Ectodermal cell (in vitro differentiated cells): Measurements from ENCODE around the gene NUFIP2. TPM values are rescaled to one million over a fixed set of nuclear protein-coding genes. Genes with fewer than 3 reads are reported as not detected.
"Not testable (repeated sequence)": the region's sequence is repeated elsewhere in the genome, so short reads cannot be mapped to it uniquely, and the experiment has no call there.

ENCODE experiments used
- H3K27ac ChIP-seq: 2 replicates; pipeline ENCODE4 v1.7.0; 2013; ENCODE audit warnings: mild to moderate bottlenecking, low read depth, low read length; ENCODE audit not compliant: insufficient read depth, poor library complexity, severe bottlenecking
- H3K27me3 ChIP-seq: 2 replicates; pipeline ENCODE4 v1.7.0; 2013; ENCODE audit warnings: mild to moderate bottlenecking, low read length; ENCODE audit not compliant: insufficient read depth, control insufficient read depth, poor library complexity, severe bottlenecking
- H3K36me3 ChIP-seq: one replicate; pipeline ENCODE4 v1.7.0; 2013; ENCODE audit warnings: low read length; ENCODE audit not compliant: control insufficient read depth, insufficient read depth
- H3K4me1 ChIP-seq: one replicate; pipeline ENCODE4 v1.7.0; 2013; ENCODE audit warnings: low read length; ENCODE audit not compliant: control insufficient read depth, insufficient read depth
- H3K4me3 ChIP-seq: 2 replicates; pipeline ENCODE4 v1.7.0; 2013; ENCODE audit warnings: low read depth, low read length, control low read depth; ENCODE audit not compliant: insufficient read depth
- H3K9me3 ChIP-seq: 2 replicates; pipeline ENCODE4 v1.7.0; 2013; ENCODE audit warnings: mild to moderate bottlenecking, low read length, moderate library complexity; ENCODE audit not compliant: control insufficient read depth
- WGBS, 2 experiments: methylation state at CpG; one replicate each; pipeline ENCODE4 v1.1.7; 2013; ENCODE audit warnings: missing lambda C conversion rate in 2 of 2; 5-methylcytosine and 5-hydroxymethylcytosine counted together
- polyA plus RNA-seq, 4 experiments: library from polyadenylated mRNA; stranded (reverse); fragments of 50-300 nt; gene quantifications; one replicate each; pipeline ENCODE4 v1.2.3, GENCODE V29; 2013

Gene NUFIP2
- 47.5 TPM for polyA plus RNA-seq (2013, experiment 1 of 4)
- polyA plus RNA-seq (2013, experiment 2 of 4): 50.8 TPM
- 43.6 TPM for polyA plus RNA-seq (2013, experiment 3 of 4)
- polyA plus RNA-seq (2013, experiment 4 of 4): 52.1 TPM

- Histone ChIP-seq H3K4me3 (peak within 1 kb of the TSS; percentile 93), H3K27ac (peak within 1 kb of the TSS; percentile 97), H3K36me3 (no peaks in the 10 kb centered on the region), H3K27me3 (no peaks in the 10 kb centered on the region), H3K4me1 (peaks cover 10% of the 10 kb centered on the region), H3K9me3 (no peaks in the 10 kb centered on the region)
- 0 to 1% methylated on average over 30 to 31 of the region's 31 CpGs for WGBS, 2 experiments
Measured at GRCh38 chr17:29293890-29294579, at the start of gene NUFIP2. TSS of gene NUFIP2 (minus strand) at chr17:29294148. CDS start at chr17:29294059, 89 bp downstream.

GRCh38 chr17:29342158-29342765, 48.3 kb upstream of the NUFIP2 start:
- H3K4me3 ChIP-seq: no peak overlapping the region
- H3K27me3 ChIP-seq: no peaks in the 10 kb centered on the region
- no peaks in the 10 kb centered on the region for H3K4me1 ChIP-seq
- no peaks in the 10 kb centered on the region for H3K9me3 ChIP-seq
- WGBS, 2 experiments: 94 to 95% methylated on average over 11 of the region's 11 CpGs
- H3K36me3 ChIP-seq: no peaks in the 10 kb centered on the region
- no peak overlapping the region for H3K27ac ChIP-seq

- Histone ChIP-seq H3K36me3 (no peaks in the 10 kb centered on the region), H3K4me1 (no peaks in the 10 kb centered on the region), H3K27me3 (no peaks in the 10 kb centered on the region), H3K4me3 (no peak overlapping the region), H3K27ac (no peak overlapping the region), H3K9me3 (no peaks in the 10 kb centered on the region)
- 86 to 90% methylated on average over 2 of the region's 2 CpGs for WGBS, 2 experiments
Measured at GRCh38 chr17:29341726-29342125, 47.8 kb upstream of the NUFIP2 start.

GRCh38 chr17:29339016-29339415, 45.1 kb upstream of the NUFIP2 start:
- not testable (repeated sequence) for H3K9me3 ChIP-seq, H3K4me1 ChIP-seq, H3K27ac ChIP-seq, H3K27me3 ChIP-seq, H3K36me3 ChIP-seq, H3K4me3 ChIP-seq
- 78 to 85% methylated on average over 6 to 8 of the region's 9 CpGs for WGBS, 2 experiments

GRCh38 chr17:29331708-29332085, 37.7 kb upstream of the NUFIP2 start:
- WGBS, 2 experiments: 87 to 89% methylated on average over 1 of the region's 1 CpG
- H3K27ac ChIP-seq: no peak overlapping the region

GRCh38 chr17:29331075-29331707, 37.2 kb upstream of the NUFIP2 start:
- Histone ChIP-seq H3K36me3 (no peaks in the 10 kb centered on the region), H3K27ac (no peak overlapping the region)
- 83 to 86% methylated on average over 3 of the region's 3 CpGs for WGBS, 2 experiments

More at GRCh38 chr17:29331708-29332085, 37.7 kb upstream of the NUFIP2 start:
- H3K4me1 ChIP-seq: no peaks in the 10 kb centered on the region
- H3K9me3 ChIP-seq: no peaks in the 10 kb centered on the region
- no peak overlapping the region for H3K4me3 ChIP-seq
- H3K27me3 ChIP-seq: no peaks in the 10 kb centered on the region
- no peaks in the 10 kb centered on the region for H3K36me3 ChIP-seq

GRCh38 chr17:29327412-29327811, 33.5 kb upstream of the NUFIP2 start:
- Histone ChIP-seq H3K36me3 (no peaks in the 10 kb centered on the region), H3K27me3 (no peaks in the 10 kb centered on the region), H3K27ac (no peak overlapping the region), H3K9me3 (no peaks in the 10 kb centered on the region), H3K4me3 (no peak overlapping the region), H3K4me1 (no peaks in the 10 kb centered on the region)
- WGBS, 2 experiments: 52 to 72% methylated on average over 4 to 5 of the region's 5 CpGs

More at GRCh38 chr17:29331075-29331707, 37.2 kb upstream of the NUFIP2 start:
- H3K27me3 ChIP-seq: no peaks in the 10 kb centered on the region
- no peak overlapping the region for H3K4me3 ChIP-seq
- H3K9me3 ChIP-seq: no peaks in the 10 kb centered on the region
- no peaks in the 10 kb centered on the region for H3K4me1 ChIP-seq

- H3K27ac ChIP-seq: no peak overlapping the region
- no peak overlapping the region for H3K4me3 ChIP-seq
- no peaks in the 10 kb centered on the region for H3K27me3 ChIP-seq
- H3K4me1 ChIP-seq: no peaks in the 10 kb centered on the region
- WGBS, 2 experiments: 86 to 87% methylated on average over 6 of the region's 6 CpGs
- no peaks in the 10 kb centered on the region for H3K9me3 ChIP-seq
- H3K36me3 ChIP-seq: no peaks in the 10 kb centered on the region
Measured at GRCh38 chr17:29326023-29326813, 32.3 kb upstream of the NUFIP2 start.

- Histone ChIP-seq H3K9me3 (no peaks in the 10 kb centered on the region), H3K4me1 (no peaks in the 10 kb centered on the region), H3K27me3 (no peaks in the 10 kb centered on the region), H3K27ac (no peak overlapping the region), H3K4me3 (no peak overlapping the region), H3K36me3 (no peaks in the 10 kb centered on the region)
- 88 to 94% methylated on average over 2 of the region's 2 CpGs for WGBS, 2 experiments
Measured at GRCh38 chr17:29322363-29322762, 28.4 kb upstream of the NUFIP2 start.
